HepG2 (cell line): ENCODE data around the gene GSTCD. TPM values are rescaled to one million over a fixed set of nuclear protein-coding genes. Genes with fewer than 3 reads are reported as not detected.

Experiments used
- CHD2 ChIP-seq: IDR thresholded peaks from 2 replicates; pipeline ENCODE4 v1.6.1; 2011; ENCODE audit warnings: low read depth, low read length, improper control_type of control experiment
- SMARCE1 ChIP-seq: fragments of 450-650 bp; IDR thresholded peaks from 2 replicates; pipeline ENCODE4 v1.6.1; 2017; ENCODE audit warnings: borderline replicate concordance
- SOX13 ChIP-seq, 3 experiments: fragments of 450-650 bp in 1 of 3; sonication (generic) in 1 of 3; formaldehyde crosslinking in 1 of 3; IDR thresholded peaks in 2 of 3; conservative IDR thresholded peaks in 1 of 3; 2 replicates each; pipeline versions ENCODE4 v1.5.0 to v1.6.1; 2016 to 2020; ENCODE audit warnings: antibody characterized with exemption in 1 of 3, mild to moderate bottlenecking in 1 of 3, missing compliant biosample characterization in 1 of 3, missing genetic modification reagents in 1 of 3, moderate library complexity in 1 of 3
- SOX6 ChIP-seq, 2 experiments: fragments of 450-650 bp in 1 of 2; sonication (generic) in 1 of 2; formaldehyde crosslinking in 1 of 2; IDR thresholded peaks; 2 replicates each; pipeline versions ENCODE4 v1.4.0 to v1.6.1; 2017 to 2020; ENCODE audit warnings: antibody characterized with exemption in 1 of 2, mild to moderate bottlenecking in 1 of 2, missing genetic modification reagents in 1 of 2
- SYNCRIP ChIP-seq: fragments of 200-400 bp; formaldehyde crosslinking; IDR thresholded peaks from 2 replicates; pipeline ENCODE4 v1.6.1; 2018; ENCODE audit warnings: mild to moderate bottlenecking, low read depth, low read length; ENCODE audit not compliant: insufficient read depth
- TAF1 ChIP-seq: sonication (generic); formaldehyde crosslinking; IDR thresholded peaks from 2 replicates; pipeline ENCODE4 v1.4.0; 2020; ENCODE audit warnings: missing genetic modification reagents
- ZBTB43 ChIP-seq: sonication (generic); formaldehyde crosslinking; conservative IDR thresholded peaks from 2 replicates; pipeline ENCODE4 v1.4.0; 2020; ENCODE audit warnings: missing genetic modification reagents
- ZNF225 ChIP-seq: sonication (generic); formaldehyde crosslinking; IDR thresholded peaks from 2 replicates; pipeline ENCODE4 v1.4.0; 2020; ENCODE audit warnings: mild to moderate bottlenecking, missing genetic modification reagents
- ZNF891 ChIP-seq: sonication (generic); formaldehyde crosslinking; IDR thresholded peaks from 2 replicates; pipeline ENCODE4 v1.5.0; 2020; ENCODE audit warnings: mild to moderate bottlenecking, missing genetic modification reagents
- polyA plus RNA-seq, 8 experiments: library from polyadenylated mRNA; depleted of rRNA in 3 of 8; stranded (reverse) in 7 of 8; unstranded in 1 of 8; fragments of >200 nt; fragmentation: Illumina TruSeq in 4 of 8; extraction: Trizol in 4 of 8; gene quantifications; 2 replicates each; pipeline versions ENCODE4 v1.2.1 to v1.2.3, GENCODE V29; 2011 to 2016; ENCODE audit warnings: low read depth in 4 of 8, missing spikeins in 1 of 8, mixed read lengths in 1 of 8; ENCODE audit not compliant: insufficient read depth in 1 of 8
- total RNA-seq, 5 experiments: library from RNA; depleted of rRNA; stranded (reverse); fragments of >200 nt; fragmentation: Illumina TruSeq; extraction: Trizol; gene quantifications; 2 replicates each; pipeline ENCODE4 v1.2.3, GENCODE V29; 2016; ENCODE audit warnings: low read depth in 1 of 5
- TF ChIP-seq, protein P1 (sequence below): sonication (generic); formaldehyde crosslinking; IDR thresholded peaks from 2 replicates; pipeline ENCODE4 v1.5.0; 2020; ENCODE audit warnings: mild to moderate bottlenecking, missing genetic modification reagents

Gene GSTCD
- total and polyA plus RNA-seq, 2 of the 13 experiments (the other 11 are each of a cell fraction or from before 2014, with no cell fraction given) = 7.9 to 30.8 TPM

DNA sequence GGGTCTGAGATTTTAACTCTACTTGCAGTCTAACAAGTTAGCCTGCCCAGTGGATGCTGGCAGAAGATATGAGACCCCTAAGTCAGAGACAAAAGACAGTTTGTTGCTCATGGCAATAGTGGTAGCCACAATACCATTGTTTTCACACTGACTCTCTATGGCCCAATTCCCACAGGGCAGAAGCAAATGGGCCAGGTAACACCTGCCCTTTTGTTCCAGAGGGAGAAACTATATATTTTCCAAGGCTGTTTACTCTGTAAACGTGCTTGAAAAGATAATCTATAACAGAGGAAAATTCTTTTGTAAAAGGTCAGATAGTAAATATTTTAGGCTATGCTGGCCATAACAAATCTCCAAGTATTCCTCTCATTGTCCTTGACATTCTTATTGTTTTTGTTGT, 129.5 kb downstream of the GSTCD start (continued):
- TF ChIP-seq TAF1 = no peak
- no peak for TF ChIP-seq SOX6 (IDR thresholded peaks at IDR 0.05)
- peak; percentile 62 for TF ChIP-seq SOX6 (CRISPR knock-in tag; IDR thresholded peaks at IDR 0.05)
- TF ChIP-seq ZNF225 = no peak
- TF ChIP-seq SOX13 (IDR thresholded peaks at IDR 0.05) = no peak
- peak in 1 of 2 experiments; percentile 88; a peak in 2 of 4 replicates for TF ChIP-seq SOX13 (CRISPR knock-in tag; conservative IDR thresholded peaks at IDR 0.05 in 1 of 2, IDR thresholded peaks at IDR 0.05 in 1 of 2)
- no peak for TF ChIP-seq ZNF891 (CRISPR knock-in tag)
- no peak for TF ChIP-seq SMARCE1
- TF ChIP-seq SYNCRIP = no peak
- no peak for TF ChIP-seq CHD2
- TF ChIP-seq, protein P1, sequence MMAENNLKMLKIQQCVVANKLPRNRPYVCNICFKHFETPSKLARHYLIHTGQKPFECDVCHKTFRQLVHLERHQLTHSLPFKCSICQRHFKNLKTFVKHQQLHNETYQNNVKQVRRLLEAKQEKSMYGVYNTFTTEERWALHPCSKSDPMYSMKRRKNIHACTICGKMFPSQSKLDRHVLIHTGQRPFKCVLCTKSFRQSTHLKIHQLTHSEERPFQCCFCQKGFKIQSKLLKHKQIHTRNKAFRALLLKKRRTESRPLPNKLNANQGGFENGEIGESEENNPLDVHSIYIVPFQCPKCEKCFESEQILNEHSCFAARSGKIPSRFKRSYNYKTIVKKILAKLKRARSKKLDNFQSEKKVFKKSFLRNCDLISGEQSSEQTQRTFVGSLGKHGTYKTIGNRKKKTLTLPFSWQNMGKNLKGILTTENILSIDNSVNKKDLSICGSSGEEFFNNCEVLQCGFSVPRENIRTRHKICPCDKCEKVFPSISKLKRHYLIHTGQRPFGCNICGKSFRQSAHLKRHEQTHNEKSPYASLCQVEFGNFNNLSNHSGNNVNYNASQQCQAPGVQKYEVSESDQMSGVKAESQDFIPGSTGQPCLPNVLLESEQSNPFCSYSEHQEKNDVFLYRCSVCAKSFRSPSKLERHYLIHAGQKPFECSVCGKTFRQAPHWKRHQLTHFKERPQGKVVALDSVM = no peak
- no peak for TF ChIP-seq ZBTB43 (CRISPR knock-in tag)
- TF ChIP-seq, all 625 proteins: peak for 3
